ENCODE measurements around the gene PDE4B. TPM values are rescaled to one million over a fixed set of nuclear protein-coding genes. Genes with fewer than 3 reads are reported as not detected.

The PDE4B gene
- polyA plus RNA-seq, 1 donor = 9.3 TPM

DNA sequence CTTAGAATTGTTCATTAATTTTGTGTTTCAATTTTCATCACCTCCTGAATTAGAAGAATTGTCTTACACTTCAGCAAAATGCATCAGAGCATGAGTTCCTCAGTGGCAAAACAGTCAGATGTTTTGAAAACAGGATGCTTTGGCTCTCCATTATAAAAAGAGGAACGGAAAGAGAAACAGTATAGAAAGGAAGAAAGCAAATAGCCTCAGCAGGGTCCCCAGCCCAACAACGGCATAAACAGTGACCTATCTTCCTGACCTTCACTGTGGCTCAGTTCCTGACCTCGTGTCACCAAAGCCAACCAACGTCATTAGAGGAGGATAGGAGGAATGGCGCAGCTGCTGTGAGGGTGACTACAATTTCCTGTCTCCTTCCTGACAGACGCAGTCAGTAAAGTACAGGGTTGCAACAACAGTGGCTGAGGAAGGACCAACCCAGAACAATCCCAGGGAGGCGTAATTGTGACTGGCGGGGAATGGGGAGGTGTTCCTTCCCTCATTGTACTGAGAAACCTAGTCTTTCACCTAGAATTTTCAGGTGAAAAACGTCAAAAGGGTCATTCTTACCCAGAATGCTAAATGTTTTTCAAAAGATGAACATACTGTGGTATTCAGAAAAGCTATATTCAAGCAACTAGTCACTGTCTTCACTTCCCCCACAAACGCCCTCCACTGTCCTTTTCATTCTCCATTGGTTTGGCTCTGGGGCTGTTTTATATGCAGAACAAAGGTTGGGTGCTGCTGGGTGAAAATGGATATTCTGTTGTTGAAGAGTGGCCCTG, 543.4 kb downstream of the PDE4B start:
- WGBS (ENCODE audit: insufficient coverage, low lambda C conversion rate) = 57% methylated on average over 3 of the region's 10 CpGs
- Histone ChIP-seq H3K27ac (ENCODE audit: low read length) (peak overlapping the region; percentile 1), H3K9me3 (ENCODE audit: control insufficient read depth, low read depth, low read length) (no peaks in the 10 kb centered on the region), H3K36me3 (ENCODE audit: control insufficient read depth, insufficient read depth, low read length) (no peaks in the 10 kb centered on the region), H3K27me3 (ENCODE audit: control insufficient read depth, insufficient read depth, low read length) (peaks cover 11% of the 10 kb centered on the region), H3K4me3 (ENCODE audit: low read length) (no peak overlapping the region), H3K4me1 (ENCODE audit: control insufficient read depth, insufficient read depth, low read length) (no peaks in the 10 kb centered on the region)
- DNase-seq = peak; percentile 26 to 43

- WGBS (ENCODE audit: insufficient coverage, low lambda C conversion rate) = no CpG with 5 or more reads among the region's 2 CpGs
- Histone ChIP-seq H3K4me1 (ENCODE audit: control insufficient read depth, insufficient read depth, low read length) (no peaks in the 10 kb centered on the region), H3K4me3 (ENCODE audit: low read length) (no peak overlapping the region), H3K36me3 (ENCODE audit: control insufficient read depth, insufficient read depth, low read length) (no peaks in the 10 kb centered on the region), H3K9me3 (ENCODE audit: control insufficient read depth, low read depth, low read length) (no peaks in the 10 kb centered on the region), H3K27ac (ENCODE audit: low read length) (peak overlapping the region; percentile 1), H3K27me3 (ENCODE audit: control insufficient read depth, insufficient read depth, low read length) (peaks cover 11% of the 10 kb centered on the region)
- no peak for DNase-seq
Observed at GRCh38 chr1:66336641-66336990, 543.9 kb downstream of the PDE4B start.

- no peak overlapping the region for H3K27ac ChIP-seq (ENCODE audit: low read length)
- no peak overlapping the region for H3K4me3 ChIP-seq (ENCODE audit: low read length)
- no CpG with 5 or more reads among the region's 5 CpGs for WGBS (ENCODE audit: insufficient coverage, low lambda C conversion rate)
Observed at GRCh38 chr1:66337249-66337648, 544.6 kb downstream of the PDE4B start.

DNA sequence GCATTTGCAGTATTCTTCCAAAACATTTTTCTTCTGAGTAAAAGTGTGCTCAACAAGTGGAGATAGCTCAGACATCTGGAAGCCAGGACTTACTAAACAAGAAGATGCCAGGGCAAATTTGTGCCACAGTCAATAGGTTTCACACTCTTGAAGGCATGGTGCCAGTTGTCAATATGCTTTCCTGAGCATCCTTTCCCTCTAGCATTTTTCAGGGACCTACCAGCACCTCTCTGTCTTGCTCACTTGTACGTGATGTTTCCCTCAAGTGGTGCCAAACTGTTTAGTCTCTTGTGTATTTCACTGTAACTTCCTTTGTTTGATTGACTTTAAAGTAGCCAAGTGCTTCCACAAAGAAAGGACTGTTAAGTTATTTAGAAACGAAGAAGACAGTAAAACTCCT, 547.2 kb downstream of the PDE4B start:
- H3K27me3 ChIP-seq (ENCODE audit: control insufficient read depth, insufficient read depth, low read length) = no peaks in the 10 kb centered on the region
- no peaks in the 10 kb centered on the region for H3K4me1 ChIP-seq (ENCODE audit: control insufficient read depth, insufficient read depth, low read length)
- WGBS (ENCODE audit: insufficient coverage, low lambda C conversion rate) = 76% methylated on average over 2 of the region's 2 CpGs
- H3K9me3 ChIP-seq (ENCODE audit: control insufficient read depth, low read depth, low read length) = no peaks in the 10 kb centered on the region
- no peak overlapping the region for H3K4me3 ChIP-seq (ENCODE audit: low read length)
- no peak for DNase-seq
- no peaks in the 10 kb centered on the region for H3K36me3 ChIP-seq (ENCODE audit: control insufficient read depth, insufficient read depth, low read length)
- H3K27ac ChIP-seq (ENCODE audit: low read length) = no peak overlapping the region

More at GRCh38 chr1:66337249-66337648, 544.6 kb downstream of the PDE4B start:
- Histone ChIP-seq H3K9me3 (ENCODE audit: control insufficient read depth, low read depth, low read length) (no peaks in the 10 kb centered on the region), H3K36me3 (ENCODE audit: control insufficient read depth, insufficient read depth, low read length) (no peaks in the 10 kb centered on the region), H3K27me3 (ENCODE audit: control insufficient read depth, insufficient read depth, low read length) (peaks cover 9% of the 10 kb centered on the region), H3K4me1 (ENCODE audit: control insufficient read depth, insufficient read depth, low read length) (no peaks in the 10 kb centered on the region)
- no peak for DNase-seq

GRCh38 chr1:66341446-66342089, 548.9 kb downstream of the PDE4B start:
- Histone ChIP-seq H3K4me3 (ENCODE audit: low read length) (no peak overlapping the region), H3K36me3 (ENCODE audit: control insufficient read depth, insufficient read depth, low read length) (no peaks in the 10 kb centered on the region), H3K27me3 (ENCODE audit: control insufficient read depth, insufficient read depth, low read length) (no peaks in the 10 kb centered on the region), H3K4me1 (ENCODE audit: control insufficient read depth, insufficient read depth, low read length) (no peaks in the 10 kb centered on the region), H3K27ac (ENCODE audit: low read length) (no peak overlapping the region), H3K9me3 (ENCODE audit: control insufficient read depth, low read depth, low read length) (no peaks in the 10 kb centered on the region)
- WGBS (ENCODE audit: insufficient coverage, low lambda C conversion rate) = 83% methylated on average over 1 of the region's 1 CpG
- DNase-seq = no peak

- no peaks in the 10 kb centered on the region for H3K4me1 ChIP-seq (ENCODE audit: control insufficient read depth, insufficient read depth, low read length)
- no peak overlapping the region for H3K27ac ChIP-seq (ENCODE audit: low read length)
- H3K9me3 ChIP-seq (ENCODE audit: control insufficient read depth, low read depth, low read length) = no peaks in the 10 kb centered on the region
Observed at GRCh38 chr1:66342707-66343106, 550.0 kb downstream of the PDE4B start.

DNA sequence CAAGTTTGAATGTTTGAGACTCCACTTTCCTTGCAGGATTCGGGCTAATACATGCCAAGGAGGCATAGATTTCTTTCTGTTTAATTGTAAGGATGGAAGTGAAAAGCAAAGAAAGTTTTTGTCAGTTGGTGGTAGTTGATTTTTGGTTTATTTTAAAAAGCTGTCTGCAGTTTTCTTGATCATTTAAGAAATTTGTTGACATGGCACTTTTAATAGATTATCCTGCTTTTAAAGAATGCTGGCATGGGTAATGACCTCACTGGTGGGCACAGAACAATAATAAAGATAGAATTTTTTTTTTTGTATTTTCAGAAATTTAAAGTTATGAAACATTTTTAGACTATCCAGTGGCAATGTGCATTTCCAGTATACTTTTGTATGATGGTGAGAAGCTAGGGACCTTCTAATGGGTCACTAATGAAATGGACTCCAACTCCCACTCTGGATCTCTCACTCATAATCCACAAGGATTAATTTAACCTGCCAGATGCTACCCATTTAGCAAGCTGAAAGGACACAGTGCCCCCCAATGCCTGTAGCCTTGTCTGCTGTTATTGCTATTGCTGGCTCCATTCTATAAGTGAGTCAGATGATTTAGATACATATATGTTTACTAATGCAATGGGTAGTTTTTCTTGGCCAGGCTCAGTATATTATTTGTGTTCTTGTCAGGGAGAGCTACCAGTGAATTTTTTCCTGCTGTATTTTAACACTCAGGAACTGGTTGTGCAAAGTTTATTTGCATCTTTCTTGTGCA, 551.1 kb downstream of the PDE4B start:
- Histone ChIP-seq H3K4me1 (ENCODE audit: control insufficient read depth, insufficient read depth, low read length) (no peaks in the 10 kb centered on the region), H3K36me3 (ENCODE audit: control insufficient read depth, insufficient read depth, low read length) (no peaks in the 10 kb centered on the region), H3K9me3 (ENCODE audit: control insufficient read depth, low read depth, low read length) (no peaks in the 10 kb centered on the region), H3K4me3 (ENCODE audit: low read length) (no peak overlapping the region), H3K27ac (ENCODE audit: low read length) (no peak overlapping the region), H3K27me3 (ENCODE audit: control insufficient read depth, insufficient read depth, low read length) (no peaks in the 10 kb centered on the region)
- DNase-seq = no peak
- 67% methylated on average over 1 of the region's 1 CpG for WGBS (ENCODE audit: insufficient coverage, low lambda C conversion rate)

More at GRCh38 chr1:66342707-66343106, 550.0 kb downstream of the PDE4B start:
- Histone ChIP-seq H3K27me3 (ENCODE audit: control insufficient read depth, insufficient read depth, low read length) (no peaks in the 10 kb centered on the region), H3K36me3 (ENCODE audit: control insufficient read depth, insufficient read depth, low read length) (no peaks in the 10 kb centered on the region), H3K4me3 (ENCODE audit: low read length) (no peak overlapping the region)
- no CpG with 5 or more reads among the region's 7 CpGs for WGBS (ENCODE audit: insufficient coverage, low lambda C conversion rate)
- no peak for DNase-seq

GRCh38 chr1:66346057-66346795, 553.5 kb downstream of the PDE4B start:
- Histone ChIP-seq H3K27me3 (ENCODE audit: control insufficient read depth, insufficient read depth, low read length) (no peaks in the 10 kb centered on the region), H3K9me3 (ENCODE audit: control insufficient read depth, low read depth, low read length) (no peaks in the 10 kb centered on the region), H3K4me3 (ENCODE audit: low read length) (no peak overlapping the region), H3K27ac (ENCODE audit: low read length) (no peak overlapping the region), H3K36me3 (ENCODE audit: control insufficient read depth, insufficient read depth, low read length) (no peaks in the 10 kb centered on the region), H3K4me1 (ENCODE audit: control insufficient read depth, insufficient read depth, low read length) (no peaks in the 10 kb centered on the region)
- no CpG with 5 or more reads among the region's 2 CpGs for WGBS (ENCODE audit: insufficient coverage, low lambda C conversion rate)
- DNase-seq = no peak

GRCh38 chr1:66346873-66347272, 554.2 kb downstream of the PDE4B start:
- Histone ChIP-seq H3K4me1 (ENCODE audit: control insufficient read depth, insufficient read depth, low read length) (no peaks in the 10 kb centered on the region), H3K4me3 (ENCODE audit: low read length) (no peak overlapping the region), H3K27ac (ENCODE audit: low read length) (no peak overlapping the region), H3K36me3 (ENCODE audit: control insufficient read depth, insufficient read depth, low read length) (no peaks in the 10 kb centered on the region), H3K9me3 (ENCODE audit: control insufficient read depth, low read depth, low read length) (no peaks in the 10 kb centered on the region), H3K27me3 (ENCODE audit: control insufficient read depth, insufficient read depth, low read length) (no peaks in the 10 kb centered on the region)
- DNase-seq = no peak
- WGBS (ENCODE audit: insufficient coverage, low lambda C conversion rate) = 100% methylated on average over 2 of the region's 3 CpGs

DNA sequence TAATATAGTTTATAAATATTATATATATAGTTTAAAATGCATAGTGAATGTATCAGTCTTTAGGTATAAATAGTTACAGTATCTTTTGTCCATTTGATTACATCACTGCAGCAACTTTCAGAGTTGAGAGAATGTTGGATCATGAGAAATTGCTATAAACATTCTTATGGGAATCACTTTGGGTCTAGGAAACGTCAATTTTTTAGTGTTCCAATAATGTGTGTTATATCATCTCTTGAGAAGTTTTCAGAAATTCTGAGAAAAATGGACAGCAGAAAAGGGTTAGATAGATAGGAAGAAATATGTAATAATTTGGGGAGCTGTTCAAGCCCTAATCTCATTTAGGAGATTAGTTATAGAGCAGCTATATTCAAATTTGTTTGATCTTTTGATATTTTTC, 556.1 kb downstream of the PDE4B start:
- no peak for DNase-seq
- H3K9me3 ChIP-seq (ENCODE audit: control insufficient read depth, low read depth, low read length) = no peaks in the 10 kb centered on the region
- no peak overlapping the region for H3K27ac ChIP-seq (ENCODE audit: low read length)
- H3K4me1 ChIP-seq (ENCODE audit: control insufficient read depth, insufficient read depth, low read length) = no peaks in the 10 kb centered on the region
- no peak overlapping the region for H3K4me3 ChIP-seq (ENCODE audit: low read length)
- no peaks in the 10 kb centered on the region for H3K36me3 ChIP-seq (ENCODE audit: control insufficient read depth, insufficient read depth, low read length)
- no peaks in the 10 kb centered on the region for H3K27me3 ChIP-seq (ENCODE audit: control insufficient read depth, insufficient read depth, low read length)
- no CpG with 5 or more reads among the region's 1 CpG for WGBS (ENCODE audit: insufficient coverage, low lambda C conversion rate)
